PC-9 (cell line): ENCODE results near the gene RASSF3.

Experiments used
- EZH2 ChIP-seq: fragments of 200-600 bp; sonication (generic); IDR thresholded peaks from 2 replicates; pipeline ENCODE4 v1.8.0; 2017; ENCODE audit warnings: antibody characterized with exemption, low read depth
- TF ChIP-seq, protein P1 (sequence below): fragments of 200-600 bp; sonication (generic); conservative IDR thresholded peaks from 2 replicates; pipeline ENCODE4 v1.6.1; 2017; ENCODE audit warnings: mixed run types, antibody characterized with exemption, mild to moderate bottlenecking, moderate library complexity

DNA sequence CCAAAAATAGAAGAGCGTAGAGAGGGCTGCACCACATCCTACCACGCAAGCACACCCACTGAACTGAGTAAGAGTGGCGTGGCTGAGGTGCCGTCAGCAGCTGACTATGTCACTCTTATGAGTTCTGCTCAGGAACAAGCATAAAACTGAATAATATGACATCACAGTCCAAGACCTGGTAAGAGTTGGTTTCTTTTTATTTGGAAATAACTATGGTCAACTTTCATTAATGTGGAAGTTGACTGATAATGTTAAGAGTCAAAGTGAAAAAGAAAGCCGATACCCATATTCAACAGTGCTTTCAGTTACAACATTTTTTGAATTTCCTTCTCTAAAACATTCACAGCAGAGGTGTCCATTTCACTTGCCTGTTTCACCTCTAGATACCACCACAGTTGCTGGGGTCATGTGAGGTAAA lies 104.3 kb downstream of the RASSF3 start:
- TF ChIP-seq, protein P1, sequence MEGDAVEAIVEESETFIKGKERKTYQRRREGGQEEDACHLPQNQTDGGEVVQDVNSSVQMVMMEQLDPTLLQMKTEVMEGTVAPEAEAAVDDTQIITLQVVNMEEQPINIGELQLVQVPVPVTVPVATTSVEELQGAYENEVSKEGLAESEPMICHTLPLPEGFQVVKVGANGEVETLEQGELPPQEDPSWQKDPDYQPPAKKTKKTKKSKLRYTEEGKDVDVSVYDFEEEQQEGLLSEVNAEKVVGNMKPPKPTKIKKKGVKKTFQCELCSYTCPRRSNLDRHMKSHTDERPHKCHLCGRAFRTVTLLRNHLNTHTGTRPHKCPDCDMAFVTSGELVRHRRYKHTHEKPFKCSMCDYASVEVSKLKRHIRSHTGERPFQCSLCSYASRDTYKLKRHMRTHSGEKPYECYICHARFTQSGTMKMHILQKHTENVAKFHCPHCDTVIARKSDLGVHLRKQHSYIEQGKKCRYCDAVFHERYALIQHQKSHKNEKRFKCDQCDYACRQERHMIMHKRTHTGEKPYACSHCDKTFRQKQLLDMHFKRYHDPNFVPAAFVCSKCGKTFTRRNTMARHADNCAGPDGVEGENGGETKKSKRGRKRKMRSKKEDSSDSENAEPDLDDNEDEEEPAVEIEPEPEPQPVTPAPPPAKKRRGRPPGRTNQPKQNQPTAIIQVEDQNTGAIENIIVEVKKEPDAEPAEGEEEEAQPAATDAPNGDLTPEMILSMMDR = no peak
- no peak for TF ChIP-seq EZH2
